HG02678 (cell line): ENCODE measurements around the gene GNPNAT1.
"Not testable (repeated sequence)": the region's sequence is repeated elsewhere in the genome, so short reads cannot be mapped to it uniquely, and the experiment has no call there.

Experiments
- ATAC-seq: cut with Tn5 transposase; IDR thresholded peaks from one replicate; pipeline ENCODE4 v1.9.1; 2021; ENCODE audit warnings: mild to moderate bottlenecking, moderate library complexity; ENCODE audit not compliant: unreplicated experiment

The GNPNAT1 gene

DNA sequence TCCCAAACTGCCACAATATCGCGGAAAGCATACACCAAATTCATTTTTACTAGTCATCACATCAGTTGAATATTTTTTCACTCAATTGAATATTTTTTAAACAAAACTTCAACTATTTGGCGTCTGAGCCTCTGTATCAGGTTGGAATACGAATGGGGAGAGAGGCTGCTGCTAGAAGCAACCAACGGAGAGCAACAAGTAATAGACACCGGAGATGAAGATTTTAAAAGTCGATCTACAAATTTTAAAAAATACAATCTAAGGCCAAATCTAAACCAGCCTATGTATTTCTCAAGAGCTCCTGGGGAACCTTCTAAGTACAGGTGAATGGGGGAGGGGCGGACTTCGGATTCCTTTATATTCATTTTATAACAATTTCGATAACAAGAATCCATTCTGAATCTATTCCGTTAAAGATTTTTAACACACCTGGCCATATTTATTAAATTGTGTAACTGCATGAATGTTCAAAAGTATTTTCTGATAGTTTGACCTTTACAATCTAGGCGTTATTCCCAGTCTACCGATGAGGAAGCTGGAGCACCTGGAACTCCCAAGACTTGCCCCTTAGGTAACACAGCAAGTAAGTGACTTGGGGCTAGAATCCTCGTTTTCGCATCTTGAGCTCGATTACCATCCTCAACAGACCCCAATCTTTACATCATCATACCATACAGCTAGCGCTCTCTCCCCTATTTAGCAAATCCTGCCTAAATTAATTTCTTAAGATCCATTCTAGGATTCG, 1.2 kb downstream of the GNPNAT1 start:
- ATAC-seq = no peak

DNA sequence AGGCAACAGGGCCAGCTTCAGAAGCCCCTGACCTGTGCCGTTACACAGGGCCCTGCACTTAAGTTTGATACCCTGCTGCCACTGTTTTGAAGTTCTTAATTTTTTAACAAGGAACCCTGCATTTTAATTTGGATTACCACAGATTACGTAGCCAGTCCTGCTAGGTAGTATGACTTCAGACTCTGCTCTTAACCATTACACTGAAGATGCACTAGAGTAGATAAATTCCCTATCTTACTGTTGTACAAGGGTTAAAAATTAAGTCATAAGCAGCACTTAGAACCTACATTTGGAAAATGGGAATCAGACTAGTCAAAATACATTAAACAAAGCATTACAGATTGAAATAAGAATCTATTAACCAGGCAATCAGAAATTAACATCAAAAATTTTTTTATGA, 2.3 kb downstream of the GNPNAT1 start:
- ATAC-seq = no peak

GRCh38 chr14:52786887-52787286, 4.5 kb downstream of the GNPNAT1 start:
- ATAC-seq = no peak

DNA sequence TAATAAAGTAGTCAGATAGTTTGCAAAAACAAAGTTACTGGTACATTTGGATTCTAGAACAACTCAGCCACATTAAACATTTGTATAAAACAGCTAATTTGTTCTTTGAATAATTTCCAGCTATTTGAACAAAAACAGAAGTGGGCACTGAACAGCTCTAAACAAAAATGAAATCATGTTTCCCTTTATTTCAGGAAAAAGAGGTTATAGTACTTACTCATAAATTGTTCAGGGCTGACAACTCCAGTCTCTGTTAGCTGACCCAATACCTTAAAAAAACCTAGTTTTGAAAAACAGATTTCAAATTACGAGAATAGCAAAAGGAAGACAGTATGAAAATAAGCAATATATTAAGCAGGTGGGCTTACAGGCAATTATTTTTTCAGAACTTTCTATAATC, 8.2 kb downstream of the GNPNAT1 start:
- no peak for ATAC-seq

- no peak for ATAC-seq
Observed at GRCh38 chr14:52781629-52782028, 9.8 kb downstream of the GNPNAT1 start.

GRCh38 chr14:52780893-52781292, 10.5 kb downstream of the GNPNAT1 start:
- no peak for ATAC-seq

GRCh38 chr14:52778702-52779101, 12.7 kb downstream of the GNPNAT1 start:
- ATAC-seq = no peak

DNA sequence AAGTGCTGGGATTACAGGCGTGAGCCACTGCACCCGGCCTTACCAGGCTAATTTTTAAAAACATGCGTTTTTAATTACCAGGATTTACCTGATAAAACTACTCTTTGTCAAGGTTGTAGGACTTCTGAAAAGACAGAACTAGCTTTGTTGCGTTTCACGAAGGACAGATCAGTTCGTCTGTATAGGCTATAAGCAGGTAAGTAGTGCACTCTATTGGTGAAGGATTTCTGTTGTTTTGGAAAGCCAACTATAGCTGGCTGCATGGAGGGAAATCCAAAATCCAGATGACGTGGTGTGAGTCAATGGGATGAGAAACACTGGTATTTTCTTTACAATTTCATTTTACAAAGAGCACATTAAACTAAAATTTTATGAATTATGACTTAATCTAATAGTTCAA, 14.6 kb downstream of the GNPNAT1 start:
- ATAC-seq = no peak

GRCh38 chr14:52769887-52770286, 21.5 kb downstream of the GNPNAT1 start:
- ATAC-seq = no peak

GRCh38 chr14:52767058-52767833, 24.2 kb downstream of the GNPNAT1 start:
- ATAC-seq = no peak

- not testable (repeated sequence) for ATAC-seq
Observed at GRCh38 chr14:52762923-52763322, 28.5 kb downstream of the GNPNAT1 start.

- ATAC-seq = no peak
Observed at GRCh38 chr14:52759145-52759544, 32.3 kb downstream of the GNPNAT1 start.

DNA sequence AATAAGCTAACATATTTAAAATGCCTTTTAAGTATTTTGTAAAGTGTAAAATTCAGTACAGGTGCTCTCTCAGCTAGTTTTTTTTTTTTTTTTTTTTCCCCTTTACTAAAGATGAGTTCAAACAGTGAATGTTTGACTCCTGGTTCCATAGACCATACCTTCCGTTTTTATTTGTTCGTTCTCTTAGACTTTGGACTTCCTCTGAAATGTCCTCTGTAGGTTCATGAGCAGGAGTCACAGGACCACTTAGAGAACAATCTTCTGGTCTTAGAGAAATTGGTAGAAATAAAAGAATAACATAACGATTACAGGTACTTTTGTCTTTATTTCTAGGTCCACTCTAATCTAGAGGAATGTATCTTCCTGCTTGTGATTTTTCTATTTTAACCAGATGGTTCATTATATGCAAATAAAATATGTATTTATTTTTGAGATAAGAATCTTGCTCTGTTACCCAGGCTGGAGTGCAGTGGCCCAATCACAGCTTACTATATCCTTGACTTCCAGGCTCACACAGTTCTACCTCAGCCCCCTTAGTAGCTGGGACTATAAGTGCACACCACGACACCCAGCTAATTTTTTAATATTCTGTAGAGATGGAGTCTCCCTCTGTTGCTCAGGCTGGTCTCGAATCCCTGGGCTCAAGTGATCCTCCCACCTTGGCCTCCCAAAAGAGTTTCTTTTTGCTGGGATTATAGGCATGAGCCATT, 35.6 kb downstream of the GNPNAT1 start:
- ATAC-seq = no peak

- ATAC-seq = no peak
Observed at GRCh38 chr14:52748647-52749292, 42.6 kb downstream of the GNPNAT1 start.

DNA sequence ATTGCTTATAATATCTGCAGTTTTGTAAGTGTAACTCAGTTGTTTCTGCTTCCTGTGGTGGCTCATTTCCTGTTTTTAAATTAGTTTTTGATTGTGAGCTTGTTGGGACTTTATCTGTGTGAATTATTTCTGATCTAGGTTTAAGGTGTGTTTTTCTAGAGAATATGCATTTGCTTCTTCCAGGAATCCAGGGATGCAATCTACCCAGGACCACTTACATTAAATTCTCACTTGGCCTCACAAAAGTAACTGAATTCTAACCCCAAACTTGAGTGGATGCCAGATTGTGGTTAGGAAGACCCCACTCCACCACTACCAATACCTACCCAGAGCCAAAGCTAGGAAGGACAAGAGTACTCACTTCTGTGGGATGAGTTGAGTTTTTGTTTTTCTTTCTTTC, 49.5 kb downstream of the GNPNAT1 start:
- peak; percentile 26 for ATAC-seq

GRCh38 chr14:52740751-52741150, 50.7 kb downstream of the GNPNAT1 start:
- no peak for ATAC-seq

GRCh38 chr14:52738409-52738808, 53.0 kb downstream of the GNPNAT1 start:
- no peak for ATAC-seq

GRCh38 chr14:52735921-52736489, 55.4 kb downstream of the GNPNAT1 start:
- no peak for ATAC-seq

GRCh38 chr14:52733824-52734223, 57.6 kb downstream of the GNPNAT1 start:
- ATAC-seq = no peak

DNA sequence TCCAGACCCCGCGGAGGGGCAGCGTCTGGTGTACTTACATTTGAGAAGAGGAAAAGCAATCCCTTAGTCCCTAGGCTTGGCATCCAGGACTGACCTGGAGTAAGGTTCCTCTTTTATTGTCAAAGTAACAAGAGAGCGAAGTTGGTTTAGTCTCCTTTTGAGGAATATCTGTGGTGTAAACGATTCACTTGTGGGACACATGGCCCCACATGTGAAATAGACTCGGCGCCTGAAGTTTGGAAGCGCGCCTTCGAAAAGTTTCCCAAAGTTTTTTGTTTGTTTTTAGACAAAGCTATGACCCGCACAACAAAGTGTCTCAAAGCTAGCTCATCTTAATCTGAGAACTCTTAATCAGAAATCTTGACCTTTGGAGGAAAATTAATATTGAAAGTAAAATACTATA, 60.7 kb downstream of the GNPNAT1 start:
- no peak for ATAC-seq
